HK-2 (cell line): ENCODE data around the gene SLC2A10.

Experiments
- DNase-seq: peaks from one replicate; pipeline ENCODE4 v3.0.0-alpha.2; 2018; ENCODE audit not compliant: unreplicated experiment

SLC2A10 gene

DNA sequence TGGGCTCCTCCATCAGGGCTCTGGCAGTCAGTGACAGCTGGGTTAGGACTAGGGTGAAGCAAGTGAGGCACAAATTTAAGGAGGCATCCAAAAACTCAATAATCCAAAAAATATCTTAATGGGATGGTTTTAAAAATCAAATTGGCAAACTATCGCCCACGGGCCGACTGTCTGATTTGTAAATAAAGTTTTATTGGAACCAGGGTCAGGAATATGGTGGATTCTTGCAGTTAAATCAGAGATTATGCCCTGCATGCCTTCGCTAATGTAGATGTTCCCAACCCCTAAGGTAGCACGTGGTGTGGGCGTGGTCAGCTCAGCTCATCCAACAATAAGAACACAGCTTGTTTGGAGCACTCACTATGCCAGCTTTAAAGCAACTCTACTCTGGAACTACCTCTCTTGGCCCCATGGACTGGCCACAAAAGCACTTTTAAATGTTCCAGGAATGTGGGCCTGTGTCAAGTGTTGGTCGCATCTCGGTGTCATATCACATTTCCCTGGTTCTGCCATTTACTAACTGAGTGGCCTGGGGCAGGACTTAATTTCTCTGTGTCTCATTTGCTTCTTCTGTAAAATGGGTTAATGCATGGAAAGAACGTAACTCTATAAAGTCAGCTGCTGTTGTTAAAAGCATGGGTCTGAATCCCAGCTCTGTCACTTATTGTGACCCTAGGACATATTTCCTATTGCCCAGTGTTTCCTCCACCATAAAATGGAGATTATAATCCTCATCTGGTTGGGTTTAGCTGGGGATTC, 27.2 kb upstream of the SLC2A10 start:
- no peak for DNase-seq

DNA sequence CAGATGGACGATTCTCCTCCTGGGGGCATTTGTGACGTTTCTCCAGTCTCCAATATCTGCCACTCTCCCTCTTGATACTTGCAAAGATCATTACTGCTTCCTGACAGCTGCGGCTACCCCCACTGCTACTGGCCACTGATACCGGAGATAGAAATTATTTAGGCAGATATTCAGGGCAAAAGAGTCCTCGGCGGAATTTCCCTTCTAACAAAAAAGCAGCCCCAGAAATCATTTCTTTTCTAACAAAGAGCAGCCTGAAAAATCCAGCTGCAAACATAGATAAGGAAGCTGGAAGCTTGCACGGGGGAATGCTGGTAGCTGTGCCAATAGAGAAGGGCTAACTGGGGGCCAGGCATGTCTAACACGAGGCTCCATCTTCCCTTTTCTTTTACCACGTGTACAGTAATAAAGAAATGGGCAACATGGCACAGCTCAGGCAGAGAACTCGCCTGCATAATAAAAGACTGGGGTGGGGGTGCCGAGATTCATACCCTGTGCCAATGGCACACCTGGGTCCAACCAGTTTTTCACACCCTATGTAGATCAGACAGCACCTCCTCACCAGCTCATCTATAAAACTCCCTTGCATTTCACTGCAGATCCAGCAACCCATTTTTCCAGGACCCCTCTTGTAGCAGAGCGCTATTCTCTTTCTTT, 26.3 kb upstream of the SLC2A10 start:
- DNase-seq = no peak

DNA sequence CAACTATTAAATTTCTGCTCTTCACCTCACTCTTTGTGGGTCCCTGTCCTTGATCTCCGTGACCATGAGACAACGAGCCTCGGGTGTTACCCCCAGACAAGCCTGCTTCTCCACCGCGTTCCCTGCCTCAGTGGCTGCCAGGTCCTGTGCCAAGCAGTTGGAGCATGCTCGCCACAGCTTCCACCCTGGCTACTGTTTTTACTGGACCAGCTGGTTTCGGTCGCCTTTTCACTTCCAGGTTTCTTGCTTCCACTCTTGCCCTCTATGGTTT, 25.8 kb upstream of the SLC2A10 start:
- no peak for DNase-seq

DNA sequence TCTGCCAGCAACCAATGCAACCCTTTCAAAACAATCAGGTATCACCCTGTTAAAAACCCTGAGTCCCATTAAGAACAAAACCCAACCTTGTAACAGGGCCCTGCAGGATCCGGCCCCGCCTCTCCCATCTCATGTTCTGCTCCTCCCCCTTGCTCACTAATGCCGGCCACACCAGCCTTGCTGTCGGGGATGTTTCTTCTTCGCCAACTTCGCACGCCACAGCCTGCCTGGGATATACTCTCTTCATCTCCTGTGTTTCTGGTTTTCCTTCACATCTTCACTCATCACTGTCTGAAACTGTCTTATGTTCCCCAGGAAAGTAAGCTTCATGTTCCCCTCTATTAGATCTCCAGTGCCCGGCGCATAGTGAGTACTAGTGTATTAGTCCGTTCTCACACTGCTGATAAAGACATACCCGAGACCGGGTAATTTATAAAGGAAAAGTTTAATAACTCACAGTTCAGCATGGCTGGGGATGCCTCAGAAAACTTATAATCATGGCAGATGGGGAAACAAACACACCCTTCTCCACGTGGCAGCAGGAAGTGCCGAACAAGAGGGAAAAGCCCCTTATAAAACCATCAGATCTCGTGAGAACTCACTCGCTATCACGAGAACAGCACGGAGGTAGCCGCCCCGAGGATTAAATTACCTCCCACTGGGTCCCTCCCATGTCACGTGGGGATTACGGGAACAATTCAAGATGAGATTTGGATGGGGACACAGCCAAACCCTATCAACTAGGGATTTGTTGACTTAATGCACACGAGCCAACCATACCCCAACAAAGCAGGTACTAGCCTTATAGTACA, 25.3 kb upstream of the SLC2A10 start:
- no peak for DNase-seq

DNA sequence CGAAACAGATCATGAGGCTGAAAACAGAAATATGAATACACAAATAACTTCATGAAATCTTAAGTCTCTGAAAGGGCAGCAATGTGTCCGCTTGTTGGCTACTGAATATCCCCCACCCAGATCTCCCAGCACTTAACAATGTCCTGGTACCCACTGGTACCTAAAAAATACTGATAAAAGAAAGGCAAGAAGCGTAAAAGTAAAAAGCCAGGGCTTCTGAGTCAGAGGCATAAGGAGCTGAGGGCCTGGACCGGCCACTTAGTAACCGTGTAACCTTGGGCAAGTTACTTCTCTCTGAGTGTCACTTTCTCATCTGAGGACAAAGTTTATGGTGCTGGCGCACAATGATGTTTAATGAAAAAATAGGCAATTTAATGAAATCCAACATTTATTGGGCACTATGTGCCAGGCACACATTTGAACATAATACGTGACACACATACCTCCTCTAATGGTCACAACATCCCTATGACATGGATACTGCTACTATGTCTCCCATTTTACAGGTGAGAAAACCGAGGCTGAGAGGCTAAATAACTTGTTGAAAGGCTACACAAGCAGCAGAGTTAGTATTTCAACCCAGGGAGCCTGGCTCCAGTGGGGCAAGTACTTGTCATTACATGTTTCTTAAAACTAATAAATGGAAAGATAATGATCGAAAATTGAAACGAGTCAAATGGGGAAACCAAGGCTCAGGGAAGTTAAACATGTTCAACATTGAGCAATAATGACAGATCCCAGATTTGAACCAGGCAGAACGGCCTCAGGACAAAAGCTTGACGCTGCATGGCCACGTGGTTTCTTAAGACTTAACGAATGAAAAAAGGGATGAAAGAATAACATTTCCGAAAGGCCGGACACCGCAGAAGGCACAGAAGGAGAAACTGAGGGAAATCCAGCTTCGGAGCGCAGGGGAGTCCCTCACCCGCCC, 21.0 kb upstream of the SLC2A10 start:
- no peak for DNase-seq

DNA sequence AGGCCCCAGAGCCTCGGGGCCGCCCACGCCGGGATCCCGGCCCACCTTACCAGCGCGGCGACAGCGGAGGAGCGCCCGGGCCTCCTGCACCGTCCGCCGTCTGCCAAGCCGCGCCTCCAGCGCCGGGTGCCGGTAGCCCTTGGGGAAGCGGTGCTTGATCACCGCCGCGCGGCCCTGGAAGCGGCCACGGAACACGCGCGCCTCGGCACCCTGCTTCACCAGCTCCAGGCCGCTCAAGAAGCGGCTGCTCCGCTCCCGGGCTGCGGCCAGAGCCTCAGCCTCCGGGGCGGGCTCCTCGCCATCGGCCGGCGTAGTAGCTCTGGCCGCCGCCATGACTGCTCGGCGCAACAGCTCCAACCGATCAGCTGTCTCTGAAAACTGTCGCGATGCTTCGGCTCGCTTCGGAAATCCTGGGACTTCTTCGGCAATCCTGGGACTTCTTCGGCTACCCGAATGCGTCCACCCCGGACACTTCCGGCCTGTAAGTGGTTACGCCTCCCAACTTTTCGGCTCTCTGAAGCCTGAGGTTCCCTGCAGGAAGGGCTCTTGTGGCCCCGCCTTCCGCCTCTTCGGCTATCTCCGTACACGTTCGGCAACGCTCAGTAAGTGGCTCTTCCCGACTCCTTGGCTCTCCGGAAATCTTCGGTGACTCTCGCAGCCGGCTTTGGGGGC, 20.2 kb upstream of the SLC2A10 start, which contains the start of gene TP53RK:
Gene TP53RK (minus strand): TSS at position 363 of the 672 bp plus-strand sequence. CDS start 30 bp downstream, at position 333.
- DNase-seq = peak; percentile 100

DNA sequence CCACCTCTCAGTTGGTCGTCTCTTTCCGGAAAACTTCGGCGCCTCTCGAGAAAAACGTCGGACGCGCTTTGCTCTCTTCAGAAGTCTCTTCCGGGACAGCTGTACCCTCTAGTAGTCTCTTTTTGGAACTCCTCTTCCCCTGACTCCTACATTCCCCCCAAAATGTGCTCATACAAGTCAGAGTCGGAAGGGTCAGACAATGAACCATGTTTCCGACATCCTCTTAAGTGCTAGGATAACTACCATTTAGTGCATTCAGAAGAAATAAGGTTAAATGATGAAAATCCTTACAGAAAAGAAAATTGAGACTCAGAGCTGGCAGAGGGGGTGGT, 19.7 kb upstream of the SLC2A10 start:
- no peak for DNase-seq

DNA sequence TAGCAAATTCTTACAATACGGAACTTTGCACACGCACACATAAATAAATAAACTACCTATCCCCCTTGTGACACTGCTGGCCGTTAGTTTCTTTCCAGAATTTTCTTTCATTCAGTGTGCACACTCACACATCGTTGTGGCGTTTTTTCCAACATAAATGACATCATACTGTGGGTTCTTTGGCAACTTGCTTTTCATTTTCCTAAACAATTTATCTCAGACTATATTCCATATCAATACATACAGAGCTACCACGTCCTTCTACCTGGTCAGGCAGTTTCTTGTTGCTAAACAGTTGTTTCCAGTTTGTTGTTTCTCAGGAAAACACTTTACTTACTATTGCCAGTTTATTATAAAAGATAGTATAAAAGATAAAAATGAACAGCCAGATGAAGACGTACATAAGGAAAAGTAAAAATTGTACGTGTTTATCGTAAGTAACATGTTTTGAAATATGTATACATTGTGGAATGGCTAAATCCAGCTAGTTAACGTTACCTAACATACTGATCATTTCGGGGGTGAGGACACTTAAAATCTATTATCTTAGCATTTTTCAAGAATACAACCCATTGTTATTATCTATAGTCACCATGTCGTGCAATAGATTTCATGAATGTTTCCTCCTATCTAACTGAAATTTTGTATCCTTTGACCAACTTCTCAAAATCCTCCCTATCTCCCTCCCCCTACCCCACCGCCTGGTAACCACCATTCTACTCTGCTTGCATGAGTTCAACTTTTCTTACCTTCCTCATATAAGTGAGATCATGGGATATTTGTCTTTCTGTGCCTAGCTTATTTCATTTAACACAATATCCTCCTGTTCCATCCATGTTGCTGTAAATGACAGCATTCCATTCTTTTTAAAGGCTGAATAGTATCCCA, 19.0 kb upstream of the SLC2A10 start:
- no peak for DNase-seq

DNA sequence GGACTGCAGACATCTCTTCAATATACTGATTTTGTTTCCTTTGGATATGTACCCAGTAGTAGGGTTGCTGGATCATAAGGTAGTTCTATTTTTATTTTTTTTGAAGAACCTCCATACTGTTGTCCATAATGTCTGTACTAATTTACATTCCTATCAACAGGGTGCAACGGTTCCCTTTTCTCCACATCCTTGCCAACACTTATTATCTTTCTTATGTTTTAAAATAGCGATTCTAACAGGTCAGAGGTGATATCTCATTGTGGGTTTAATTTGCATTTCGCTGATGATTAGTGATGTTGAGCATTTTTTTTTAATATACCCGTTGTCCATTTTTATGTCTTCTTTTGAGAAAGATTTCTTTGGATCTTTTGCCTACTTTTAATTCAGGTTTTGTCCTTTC, 18.3 kb upstream of the SLC2A10 start:
- DNase-seq = no peak

DNA sequence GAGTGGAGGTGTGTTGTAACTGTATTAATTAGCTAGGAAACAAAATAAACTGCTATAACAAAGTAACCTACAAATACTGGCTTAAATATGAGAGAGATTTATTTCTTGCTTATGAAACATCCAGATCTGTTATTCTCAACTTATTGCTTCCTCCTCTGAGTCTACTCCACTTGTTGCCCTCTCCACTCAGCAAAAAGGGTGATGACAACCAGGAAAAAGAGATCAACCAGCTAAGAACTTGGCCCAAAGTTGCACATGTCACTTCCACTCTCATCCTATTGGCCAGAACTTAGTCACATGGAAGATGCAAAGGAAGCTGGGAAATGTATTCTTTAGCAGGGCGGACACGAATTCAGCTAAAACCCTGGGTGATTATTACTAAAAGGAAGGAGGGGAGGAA, 15.0 kb upstream of the SLC2A10 start:
- no peak for DNase-seq

DNA sequence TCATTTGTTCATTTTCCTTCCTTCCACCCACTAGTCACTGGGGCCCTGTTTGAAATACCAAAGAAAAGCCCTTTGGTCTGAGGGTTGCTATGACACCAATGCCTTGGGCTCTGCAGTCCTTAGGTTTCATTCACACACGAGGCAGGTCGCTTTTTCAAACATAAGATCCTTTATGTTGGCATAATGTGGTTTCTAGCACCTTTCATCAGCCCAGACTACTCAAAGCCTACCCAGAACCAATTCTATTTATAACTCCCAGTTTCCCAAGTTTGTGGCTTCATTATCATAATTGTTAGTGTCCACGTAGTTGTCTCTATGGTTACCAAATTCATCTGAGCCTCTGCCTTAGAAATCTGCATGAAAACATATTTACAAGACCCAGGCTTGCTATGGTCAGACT, 13.6 kb upstream of the SLC2A10 start:
- no peak for DNase-seq

DNA sequence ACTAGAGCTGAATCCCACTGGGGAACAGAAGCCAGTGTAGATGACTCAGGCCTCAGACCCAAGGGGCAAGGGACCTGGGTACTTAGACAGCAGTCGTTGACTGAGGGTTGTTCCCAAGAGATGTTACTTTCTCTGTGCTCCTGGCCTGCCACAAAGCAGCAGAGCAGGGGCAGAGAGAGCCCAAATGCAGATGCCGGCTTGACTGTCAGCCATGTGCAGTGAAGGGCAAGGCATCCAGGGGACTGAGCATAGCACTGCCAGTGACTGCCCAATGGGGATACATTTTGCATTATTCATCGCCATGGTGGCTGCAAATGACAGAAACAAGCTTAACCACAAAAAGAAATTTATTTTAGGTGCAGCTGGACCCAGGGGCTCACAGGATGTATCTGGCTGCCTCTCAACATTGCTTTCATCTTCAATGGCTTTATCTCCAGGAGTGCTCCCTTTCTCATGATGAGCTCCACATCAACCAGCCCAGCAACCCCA, 12.6 kb upstream of the SLC2A10 start:
- DNase-seq = no peak

DNA sequence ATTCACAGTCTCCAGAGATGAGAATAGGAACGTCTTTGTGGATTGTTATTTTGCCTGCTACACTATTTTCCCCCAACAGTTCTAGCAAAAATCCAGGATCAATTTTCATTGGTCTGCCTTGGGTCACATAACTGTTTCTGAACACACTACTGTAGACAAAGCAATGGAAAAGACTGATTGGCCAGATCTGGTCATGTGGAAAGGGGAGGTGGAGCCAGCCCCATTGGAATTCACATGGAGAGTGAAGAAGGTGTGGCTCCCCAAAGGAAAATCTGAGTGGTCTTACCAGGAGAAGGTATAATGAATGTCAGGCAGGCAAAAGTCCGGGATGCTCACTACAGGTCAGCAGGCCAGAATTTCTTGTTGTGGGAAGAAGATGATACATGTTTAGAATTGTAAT, 10.7 kb upstream of the SLC2A10 start:
- no peak for DNase-seq

DNA sequence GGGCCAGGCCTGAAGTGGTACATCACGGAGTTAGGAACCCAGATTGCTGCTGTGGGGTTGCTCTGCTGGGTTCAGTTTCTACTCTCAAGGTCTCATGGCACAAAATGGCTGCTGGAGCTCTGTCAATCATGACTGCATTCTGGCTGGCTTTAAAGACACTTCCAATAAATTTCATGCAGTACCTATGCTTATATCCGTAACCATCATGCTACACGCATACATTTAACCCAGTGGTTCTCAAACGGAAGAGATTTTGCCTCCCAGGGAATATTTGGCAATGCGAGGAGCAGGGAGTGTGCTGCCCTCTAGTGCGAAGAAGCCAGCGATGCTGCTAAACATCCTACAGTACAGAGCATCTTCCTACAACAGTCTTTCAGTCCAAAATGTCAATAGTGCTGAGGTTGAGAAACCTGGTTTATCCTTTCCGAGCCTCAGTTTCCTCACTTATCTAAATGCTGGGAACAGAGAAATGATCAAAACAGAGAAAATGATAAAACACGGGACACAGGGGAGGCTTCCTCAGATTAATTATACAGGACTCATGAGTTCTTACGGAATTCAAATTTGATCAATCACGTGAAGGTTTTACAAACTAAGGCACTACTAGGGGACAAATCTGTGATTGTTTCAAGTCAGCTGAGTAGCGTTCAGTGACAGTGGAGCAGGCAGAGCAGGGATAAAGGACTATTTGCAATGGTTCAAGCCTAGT, 9.6 kb upstream of the SLC2A10 start:
- no peak for DNase-seq

DNA sequence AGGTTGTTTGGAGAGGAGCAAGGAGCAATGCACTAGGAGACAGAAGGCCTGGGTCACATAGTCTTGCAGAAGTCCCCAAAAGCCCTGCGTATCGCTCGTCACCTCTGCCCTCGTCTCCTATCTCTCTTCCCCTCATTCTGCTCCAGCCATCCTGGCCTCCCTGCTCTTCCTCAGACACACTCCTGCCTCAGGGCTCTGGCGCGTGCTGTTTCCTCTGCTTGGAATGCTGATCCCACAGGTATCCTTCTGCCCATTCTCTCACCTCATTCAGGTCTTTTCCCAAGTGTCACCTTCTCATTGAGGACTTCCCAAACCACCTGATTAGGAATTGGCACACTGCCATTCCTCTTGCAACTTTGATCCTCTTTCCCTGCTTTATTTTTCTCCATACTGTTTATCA, 9.0 kb upstream of the SLC2A10 start:
- no peak for DNase-seq

DNA sequence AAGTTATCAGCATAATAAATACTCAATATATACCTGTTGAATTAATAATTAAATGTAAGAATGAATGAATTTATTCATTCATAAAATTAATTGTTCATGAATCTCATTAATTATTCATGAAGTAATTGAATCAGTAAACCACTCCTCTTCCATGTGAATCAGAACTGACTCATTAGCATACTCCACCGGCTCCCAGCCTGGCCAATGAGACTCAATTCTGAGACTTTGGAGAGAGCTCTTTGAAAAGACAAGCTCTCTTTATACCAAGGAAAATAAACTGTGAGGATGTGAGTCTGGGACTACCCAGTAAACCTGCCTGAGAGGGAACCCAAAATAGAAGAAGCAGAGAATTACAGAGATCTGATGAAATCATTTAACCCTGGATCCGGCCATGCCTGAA, 8.4 kb upstream of the SLC2A10 start:
- no peak for DNase-seq

DNA sequence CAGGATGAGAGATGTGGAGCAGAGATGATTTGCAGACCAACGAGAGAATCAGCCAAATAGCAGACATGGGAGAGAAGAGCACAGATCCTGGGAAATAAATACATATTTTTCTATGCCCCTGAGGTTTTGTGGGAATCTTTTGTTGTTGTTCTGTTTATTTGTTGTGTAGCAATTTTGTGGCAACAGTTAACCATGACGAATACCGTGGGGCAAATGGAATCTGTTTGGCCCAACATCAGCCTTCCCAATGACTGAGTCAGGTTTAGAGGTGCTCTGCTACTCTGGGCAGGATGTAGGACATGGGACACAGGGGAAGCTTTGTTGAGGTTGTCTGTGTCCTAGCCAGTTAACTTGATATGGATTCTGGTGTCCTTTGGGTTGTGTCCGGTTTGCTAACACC, 7.9 kb upstream of the SLC2A10 start:
- DNase-seq = no peak

DNA sequence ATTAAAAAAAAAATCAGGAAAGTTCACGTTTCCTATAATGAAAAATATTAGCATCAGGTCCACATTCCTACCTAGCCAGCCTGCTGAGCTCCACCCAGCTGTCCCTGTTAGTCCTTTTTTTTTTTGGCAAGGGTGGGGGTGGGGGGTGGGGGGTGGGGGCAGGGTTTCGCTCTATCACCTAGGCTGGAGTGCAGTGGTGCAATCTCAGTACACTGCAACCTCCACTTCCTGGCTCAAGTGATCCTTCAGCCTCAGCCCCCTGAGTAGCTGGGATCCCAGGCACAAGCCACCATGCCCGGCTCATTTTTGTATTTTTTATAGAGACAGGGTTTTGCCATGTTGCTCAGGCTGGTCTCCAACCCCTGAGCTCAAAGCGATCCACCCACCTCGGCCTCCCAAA, 7.5 kb upstream of the SLC2A10 start:
- DNase-seq = no peak

DNA sequence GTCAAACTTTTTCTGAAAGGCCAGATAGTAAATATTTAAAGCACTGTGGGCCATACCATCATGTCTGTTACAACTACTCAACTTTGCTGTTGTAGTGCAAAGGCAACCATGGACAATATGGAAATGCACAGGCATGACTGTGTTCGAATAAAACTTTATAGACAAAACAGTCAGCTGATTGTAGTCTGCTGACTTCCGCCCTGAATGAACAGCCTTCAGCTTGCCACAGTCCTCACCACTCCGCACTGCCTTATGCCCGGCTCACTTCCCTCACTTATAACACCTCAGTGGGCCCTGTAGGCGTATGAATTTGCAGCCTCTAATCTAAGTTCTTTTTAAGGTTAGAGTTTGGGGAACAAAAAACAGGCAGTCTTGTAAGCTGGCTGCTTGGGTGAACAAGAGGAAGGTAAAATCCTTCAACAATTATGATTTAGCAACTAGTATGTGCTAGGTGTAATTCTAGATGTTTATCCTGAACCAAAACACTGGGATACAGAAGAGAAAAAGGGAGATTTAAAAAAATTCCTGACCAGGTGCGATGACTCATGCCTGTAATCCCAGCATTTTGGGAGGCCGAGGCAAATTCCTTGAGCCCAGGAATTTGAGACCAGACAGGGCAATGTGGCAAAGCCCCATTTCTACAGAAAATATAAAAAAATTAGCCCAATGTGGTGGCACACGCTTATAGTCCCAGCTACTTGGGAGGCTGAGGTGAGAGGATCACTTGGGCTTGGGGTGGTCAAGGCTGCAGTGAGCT, 6.8 kb upstream of the SLC2A10 start:
- no peak for DNase-seq
